Right lobe of liver (tissue), 4 donors: ENCODE data around the gene IL4I1.
A peak's percentile ranks its signal among the peaks of the same experiment; 100 is the strongest.

Source experiments
- POLR2A ChIP-seq: fragments of 450-650 bp; IDR thresholded peaks from one replicate; pipeline ENCODE4 v1.6.1; 2017; ENCODE audit warnings: antibody characterized with exemption, mild to moderate bottlenecking
- TF ChIP-seq, protein P1 (sequence below), 4 donors: fragments of 200-600 bp in 3 of 4; fragments of 450-650 bp in 1 of 4; IDR thresholded peaks; one replicate each; pipeline versions ENCODE4 v1.5.1 to v1.8.0; 2016 to 2022; ENCODE audit warnings: antibody characterized with exemption in 4 of 4, mild to moderate bottlenecking in 2 of 4
- donor health status: DM: no; HTN: no; CAD: no.
- donor health status: DM: no; HTN: no; CAD: no.
- donor health status: DM: no; HTN: yes; CAD: no.

DNA sequence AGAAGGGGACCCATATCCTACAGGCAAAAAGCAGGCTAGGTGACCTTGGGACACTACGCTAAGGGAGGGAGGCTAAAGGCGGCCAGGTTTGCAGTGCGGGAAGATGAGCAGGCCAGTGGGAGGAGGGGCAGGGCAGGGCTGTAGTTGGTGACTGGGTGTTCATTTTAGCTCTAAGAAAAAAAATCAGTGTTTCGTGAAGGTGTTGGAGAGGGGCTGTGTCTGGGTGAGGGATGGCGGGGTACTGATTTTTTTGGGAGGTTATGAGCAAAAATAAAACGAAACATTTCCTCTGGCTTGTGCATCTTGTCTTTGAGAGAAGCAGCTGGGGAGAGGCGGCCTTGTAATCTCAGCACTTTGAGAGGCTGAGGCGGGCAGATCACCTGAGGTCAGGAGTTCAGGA, 37.0 kb upstream of the IL4I1 start:
- TF ChIP-seq, protein P1, sequence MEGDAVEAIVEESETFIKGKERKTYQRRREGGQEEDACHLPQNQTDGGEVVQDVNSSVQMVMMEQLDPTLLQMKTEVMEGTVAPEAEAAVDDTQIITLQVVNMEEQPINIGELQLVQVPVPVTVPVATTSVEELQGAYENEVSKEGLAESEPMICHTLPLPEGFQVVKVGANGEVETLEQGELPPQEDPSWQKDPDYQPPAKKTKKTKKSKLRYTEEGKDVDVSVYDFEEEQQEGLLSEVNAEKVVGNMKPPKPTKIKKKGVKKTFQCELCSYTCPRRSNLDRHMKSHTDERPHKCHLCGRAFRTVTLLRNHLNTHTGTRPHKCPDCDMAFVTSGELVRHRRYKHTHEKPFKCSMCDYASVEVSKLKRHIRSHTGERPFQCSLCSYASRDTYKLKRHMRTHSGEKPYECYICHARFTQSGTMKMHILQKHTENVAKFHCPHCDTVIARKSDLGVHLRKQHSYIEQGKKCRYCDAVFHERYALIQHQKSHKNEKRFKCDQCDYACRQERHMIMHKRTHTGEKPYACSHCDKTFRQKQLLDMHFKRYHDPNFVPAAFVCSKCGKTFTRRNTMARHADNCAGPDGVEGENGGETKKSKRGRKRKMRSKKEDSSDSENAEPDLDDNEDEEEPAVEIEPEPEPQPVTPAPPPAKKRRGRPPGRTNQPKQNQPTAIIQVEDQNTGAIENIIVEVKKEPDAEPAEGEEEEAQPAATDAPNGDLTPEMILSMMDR (IDR thresholded peaks at IDR 0.05), result no peak
- TF ChIP-seq POLR2A, result peak; percentile 51
